T-helper 22 cell (primary cell): ENCODE data around the gene NCAM1.
"Not testable (repeated sequence)": the region's sequence is repeated elsewhere in the genome, so short reads cannot be mapped to it uniquely, and the experiment has no call there.

Source experiments
- DNase-seq: peaks from one replicate; pipeline ENCODE4 v3.0.0-alpha.2; 2020; ENCODE audit warnings: low read depth

NCAM1 gene

GRCh38 chr11:112961146-112961668 is at the start of gene NCAM1:
TSS of gene NCAM1 (plus strand) at chr11:112961420.
- DNase-seq: no peak

- DNase-seq: no peak
Observed at GRCh38 chr11:112922606-112923005, 38.6 kb upstream of the NCAM1 start.

GRCh38 chr11:112924836-112925235 is 36.4 kb upstream of the NCAM1 start:
- DNase-seq: not testable (repeated sequence)

GRCh38 chr11:112925516-112926310 is 35.5 kb upstream of the NCAM1 start:
- no peak for DNase-seq

GRCh38 chr11:112928136-112928535 is 33.1 kb upstream of the NCAM1 start:
- no peak for DNase-seq

- DNase-seq: no peak
Observed at GRCh38 chr11:112929432-112929831, 31.8 kb upstream of the NCAM1 start.

- DNase-seq: no peak
Observed at GRCh38 chr11:112931703-112932102, 29.5 kb upstream of the NCAM1 start.

GRCh38 chr11:112932593-112932992 is 28.6 kb upstream of the NCAM1 start:
- DNase-seq: no peak

- no peak for DNase-seq
Observed at GRCh38 chr11:112933970-112934369, 27.2 kb upstream of the NCAM1 start.

GRCh38 chr11:112941104-112941503 is 20.1 kb upstream of the NCAM1 start:
- no peak for DNase-seq

- no peak for DNase-seq
Observed at GRCh38 chr11:112942966-112943643, 18.1 kb upstream of the NCAM1 start.

- no peak for DNase-seq
Observed at GRCh38 chr11:112946866-112947265, 14.4 kb upstream of the NCAM1 start.

- no peak for DNase-seq
Observed at GRCh38 chr11:112949781-112950575, 11.2 kb upstream of the NCAM1 start.

GRCh38 chr11:112958670-112959069 is 2.5 kb upstream of the NCAM1 start:
- DNase-seq: no peak

GRCh38 chr11:112961751-112962578 is 745 bp downstream of the NCAM1 start:
- DNase-seq: no peak

- DNase-seq: no peak
Observed at GRCh38 chr11:112962579-112963367, 1.6 kb downstream of the NCAM1 start.

GRCh38 chr11:112963368-112963955 is 2.2 kb downstream of the NCAM1 start:
- DNase-seq: no peak

- DNase-seq: no peak
Observed at GRCh38 chr11:112965656-112966055, 4.4 kb downstream of the NCAM1 start.

GRCh38 chr11:112966561-112966960 is 5.3 kb downstream of the NCAM1 start:
- DNase-seq: no peak

GRCh38 chr11:112967082-112967481 is 5.9 kb downstream of the NCAM1 start:
- no peak for DNase-seq
